ENCODE measurements around the gene KRT85.

The KRT85 gene

GRCh38 chr12:52335598-52336262, 31.6 kb downstream of the KRT85 start:
- Histone ChIP-seq H3K27ac (no peak overlapping the region), H3K4me3 (no peak overlapping the region)
- DNase-seq (ENCODE audit: low spot score) = no peak
- no peak for TF ChIP-seq CTCF (IDR thresholded peaks at IDR 0.05)

- no peak overlapping the region for H3K4me3 ChIP-seq
- no peak for TF ChIP-seq CTCF (IDR thresholded peaks at IDR 0.05)
- no peak for DNase-seq (ENCODE audit: low spot score)
- no peak overlapping the region for H3K27ac ChIP-seq
Observed at GRCh38 chr12:52334185-52334584, 33.1 kb downstream of the KRT85 start.

- no peak for DNase-seq (ENCODE audit: low spot score)
Observed at GRCh38 chr12:52333321-52333720, 34.0 kb downstream of the KRT85 start.

GRCh38 chr12:52332381-52332780, 34.9 kb downstream of the KRT85 start:
- TF ChIP-seq CTCF (IDR thresholded peaks at IDR 0.05) = no peak
- DNase-seq (ENCODE audit: low spot score) = no peak
- Histone ChIP-seq H3K27ac (no peak overlapping the region), H3K4me3 (no peak overlapping the region)

More at GRCh38 chr12:52333321-52333720, 34.0 kb downstream of the KRT85 start:
- TF ChIP-seq CTCF (IDR thresholded peaks at IDR 0.05) = no peak
- Histone ChIP-seq H3K27ac (no peak overlapping the region), H3K4me3 (no peak overlapping the region)

- Histone ChIP-seq H3K4me3 (no peak overlapping the region), H3K27ac (no peak overlapping the region)
- DNase-seq (ENCODE audit: low spot score) = no peak
- TF ChIP-seq CTCF (IDR thresholded peaks at IDR 0.05) = no peak
Observed at GRCh38 chr12:52331833-52332232, 35.4 kb downstream of the KRT85 start.

- no peak for TF ChIP-seq CTCF (IDR thresholded peaks at IDR 0.05)
- Histone ChIP-seq H3K27ac (no peak overlapping the region), H3K4me3 (no peak overlapping the region)
- no peak for DNase-seq (ENCODE audit: low spot score)
Observed at GRCh38 chr12:52331039-52331438, 36.2 kb downstream of the KRT85 start.

- DNase-seq (ENCODE audit: low spot score) = no peak
- H3K4me3 ChIP-seq = no peak overlapping the region
- TF ChIP-seq CTCF (IDR thresholded peaks at IDR 0.05) = peak; percentile 4
- H3K27ac ChIP-seq = peak overlapping the region in 1 of 2 donors; percentile 83
Observed at GRCh38 chr12:52327830-52328500, 39.3 kb downstream of the KRT85 start.
